Measurements from ENCODE around the gene PTH2. TPM values are rescaled to one million over a fixed set of nuclear protein-coding genes. Genes with fewer than 3 reads are reported as not detected.

PTH2 gene
- total and polyA plus RNA-seq, 7 donors = not detected

- intact Hi-C loops (cut with DNase I) = loop anchor here (2.0 to 5.0 kb wide), 2 partner anchors 49 to 215 kb away; no protein-coding TSS in a partner anchor
- TF ChIP-seq, protein P1, sequence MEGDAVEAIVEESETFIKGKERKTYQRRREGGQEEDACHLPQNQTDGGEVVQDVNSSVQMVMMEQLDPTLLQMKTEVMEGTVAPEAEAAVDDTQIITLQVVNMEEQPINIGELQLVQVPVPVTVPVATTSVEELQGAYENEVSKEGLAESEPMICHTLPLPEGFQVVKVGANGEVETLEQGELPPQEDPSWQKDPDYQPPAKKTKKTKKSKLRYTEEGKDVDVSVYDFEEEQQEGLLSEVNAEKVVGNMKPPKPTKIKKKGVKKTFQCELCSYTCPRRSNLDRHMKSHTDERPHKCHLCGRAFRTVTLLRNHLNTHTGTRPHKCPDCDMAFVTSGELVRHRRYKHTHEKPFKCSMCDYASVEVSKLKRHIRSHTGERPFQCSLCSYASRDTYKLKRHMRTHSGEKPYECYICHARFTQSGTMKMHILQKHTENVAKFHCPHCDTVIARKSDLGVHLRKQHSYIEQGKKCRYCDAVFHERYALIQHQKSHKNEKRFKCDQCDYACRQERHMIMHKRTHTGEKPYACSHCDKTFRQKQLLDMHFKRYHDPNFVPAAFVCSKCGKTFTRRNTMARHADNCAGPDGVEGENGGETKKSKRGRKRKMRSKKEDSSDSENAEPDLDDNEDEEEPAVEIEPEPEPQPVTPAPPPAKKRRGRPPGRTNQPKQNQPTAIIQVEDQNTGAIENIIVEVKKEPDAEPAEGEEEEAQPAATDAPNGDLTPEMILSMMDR (IDR thresholded peaks at IDR 0.05) = no peak
- H3K27me3 ChIP-seq (ENCODE audit: insufficient read depth in 3 of 3, low read length in 2 of 3) = peaks cover 0 to 49% (median 25%) of the 10 kb centered on the region in 3 donors
- no peaks in the 10 kb centered on the region for H3K9me3 ChIP-seq
- no peak for ATAC-seq
- no peak for DNase-seq
- no peak overlapping the region for H3K27ac ChIP-seq
- WGBS, 3 donors = 6 to 10% (median 10%) methylated on average over 14 of the region's 14 CpGs
- peak overlapping the region; percentile 77 for H3K4me3 ChIP-seq
- no peaks in the 10 kb centered on the region for H3K4me1 ChIP-seq
- peaks cover 0 to 10% of the 10 kb centered on the region in 2 donors for H3K36me3 ChIP-seq (ENCODE audit: insufficient read depth in 1 of 2, low read depth in 1 of 2)
Measured at GRCh38 chr19:49441960-49442350, 18.7 kb upstream of the PTH2 start.

DNA sequence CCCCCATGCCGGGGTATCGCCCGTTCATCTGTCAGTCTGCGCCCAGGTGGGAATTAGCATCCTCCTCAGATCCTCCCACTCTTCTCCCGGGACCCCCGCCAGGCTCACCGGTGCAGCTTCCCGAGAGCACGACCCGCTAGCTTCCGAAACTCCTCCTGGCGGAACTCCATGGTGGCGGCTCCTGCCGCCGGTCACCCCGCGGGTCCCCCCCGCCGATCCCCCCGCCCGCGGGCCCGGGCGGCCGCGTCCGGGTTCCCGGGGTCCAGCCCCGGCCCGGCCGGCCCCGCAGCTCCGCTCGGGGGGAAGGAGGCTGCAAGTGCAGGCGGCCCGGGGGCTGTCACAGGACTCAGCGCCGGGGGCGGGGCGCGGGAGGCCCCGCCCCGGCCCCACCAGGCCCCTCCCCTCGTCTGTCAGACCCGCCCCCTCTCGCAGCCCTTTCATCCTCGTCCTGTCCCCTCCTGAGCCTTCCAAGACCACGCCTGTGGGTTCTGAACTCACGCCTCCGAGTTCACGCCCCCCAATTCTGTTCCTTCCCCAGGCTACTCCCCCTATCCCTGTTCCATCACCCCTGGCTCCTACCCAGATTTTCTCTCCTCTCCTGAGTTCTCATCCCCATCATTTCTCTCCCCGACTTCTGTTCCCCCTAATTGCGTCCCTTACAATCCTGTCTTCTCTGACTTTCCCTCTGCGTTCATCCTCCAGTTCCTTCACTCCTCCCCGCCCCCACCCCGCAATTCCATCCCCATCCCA lies 18.1 kb upstream of the PTH2 start, which contains the start of gene SLC17A7:
Gene SLC17A7, minus strand, starts transcription at position 318 of the 750 bp plus-strand sequence. Its CDS starts 148 bp downstream, at position 170.
- no peaks in the 10 kb centered on the region for H3K9me3 ChIP-seq
- H3K27me3 ChIP-seq (ENCODE audit: insufficient read depth in 3 of 3, low read length in 2 of 3) = peaks cover 0 to 54% (median 31%) of the 10 kb centered on the region in 3 donors
- no peaks in the 10 kb centered on the region for H3K4me1 ChIP-seq
- TF ChIP-seq, protein P1 (IDR thresholded peaks at IDR 0.05) = no peak
- H3K27ac ChIP-seq = no peak within 1 kb of the TSS
- peaks cover 0 to 4% of the 10 kb centered on the region in 2 donors for H3K36me3 ChIP-seq (ENCODE audit: insufficient read depth in 1 of 2, low read depth in 1 of 2)
- DNase-seq (peak; percentile 69 to 83), ATAC-seq (no peak)
- intact Hi-C loops (cut with DNase I) = loop anchor here in 1 of 2 donors (5.0 kb wide), 1 partner anchor 214 kb away; no protein-coding TSS in a partner anchor
- 2 to 3% (median 3%) methylated on average over 25 to 56 of the region's 56 CpGs for WGBS, 3 donors
- H3K4me3 ChIP-seq = peak within 1 kb of the TSS; percentile 77

DNA sequence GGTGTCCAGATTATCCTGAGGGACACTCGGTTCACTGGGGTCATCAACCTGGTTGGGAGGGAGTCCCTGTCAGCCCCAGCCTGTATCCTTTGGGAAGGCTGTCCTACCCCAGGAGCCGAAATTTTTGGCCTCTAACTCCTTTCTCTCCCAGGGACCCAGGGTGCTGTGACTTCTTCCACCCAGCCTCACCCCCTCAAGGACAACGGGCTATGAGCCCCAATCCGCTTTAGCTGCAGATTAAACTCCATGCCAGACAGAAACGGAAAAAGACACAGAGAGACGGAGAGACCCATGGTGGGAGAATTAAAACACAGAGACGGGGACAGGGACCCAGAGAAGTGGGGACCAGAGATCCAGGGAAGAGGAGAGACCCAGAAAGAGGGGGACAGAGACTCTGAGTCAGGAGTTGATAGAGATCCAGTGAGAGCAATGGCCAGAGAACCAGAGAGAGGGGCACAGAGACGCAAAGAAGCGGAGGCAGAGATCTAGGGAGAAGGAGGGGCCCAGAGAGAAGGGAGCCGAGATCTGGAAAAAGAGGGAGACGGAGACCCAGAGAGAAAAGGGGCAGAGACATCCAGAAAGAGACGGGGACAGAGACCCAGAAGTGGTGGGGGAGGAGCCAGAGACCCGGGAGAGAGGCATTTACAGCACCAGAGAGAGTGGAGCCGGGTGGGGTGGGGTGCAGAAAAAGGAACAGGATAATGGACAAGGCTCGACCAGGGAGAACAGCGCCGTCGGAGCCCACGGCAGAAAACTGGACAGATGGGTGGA lies 17.4 kb upstream of the PTH2 start:
- Histone ChIP-seq H3K4me1 (no peaks in the 10 kb centered on the region), H3K27me3 (ENCODE audit: insufficient read depth in 3 of 3, low read length in 2 of 3) (peaks cover 0 to 62% (median 32%) of the 10 kb centered on the region in 3 donors), H3K4me3 (peak overlapping the region; percentile 49), H3K27ac (no peak overlapping the region), H3K36me3 (ENCODE audit: insufficient read depth in 1 of 2, low read depth in 1 of 2) (no peaks in the 10 kb centered on the region), H3K9me3 (no peaks in the 10 kb centered on the region)
- TF ChIP-seq, protein P1 (IDR thresholded peaks at IDR 0.05) = no peak
- 15 to 29% (median 25%) methylated on average over 14 to 19 of the region's 19 CpGs for whole genome bisulfite sequencing, 3 donors
- DNase-seq (no peak), ATAC-seq (no peak)
- intact Hi-C loops (cut with DNase I) = loop anchor here in 1 of 2 donors (5.0 kb wide), 1 partner anchor 213 kb away; no protein-coding TSS in a partner anchor

GRCh38 chr19:49439836-49440235 lies 16.6 kb upstream of the PTH2 start:
- Histone ChIP-seq H3K4me1 (no peaks in the 10 kb centered on the region), H3K27me3 (ENCODE audit: insufficient read depth in 3 of 3, low read length in 2 of 3) (peaks cover 0 to 70% (median 38%) of the 10 kb centered on the region in 3 donors), H3K27ac (no peak overlapping the region), H3K9me3 (no peaks in the 10 kb centered on the region), H3K36me3 (ENCODE audit: insufficient read depth in 1 of 2, low read depth in 1 of 2) (no peaks in the 10 kb centered on the region), H3K4me3 (no peak overlapping the region)
- TF ChIP-seq, protein P1 (IDR thresholded peaks at IDR 0.05) = no peak
- DNase-seq (no peak), ATAC-seq (no peak)
- intact Hi-C loops (cut with DNase I) = loop anchor here in 1 of 2 donors (5.0 kb wide), 1 partner anchor 213 kb away; no protein-coding TSS in a partner anchor
- WGBS, 3 donors = 39 to 57% (median 43%) methylated on average over 5 to 6 of the region's 6 CpGs

Measured in psoas muscle (tissue), 8 donors.